GM12878 (cell line): Measurements from ENCODE around the gene CDC34.

Experiments
- CREM ChIP-seq: IDR thresholded peaks from 2 replicates; pipeline ENCODE4 v1.6.1; 2014; ENCODE audit warnings: antibody characterized with exemption, low read depth
- EP300 ChIP-seq, 2 experiments: fragments of 150-350 bp in 1 of 2; IDR thresholded peaks; 2 replicates each; pipeline ENCODE4 v1.6.1; 2011 to 2012; ENCODE audit warnings: low read depth in 2 of 2, low read length in 2 of 2, borderline replicate concordance in 1 of 2, improper control_type of control experiment in 1 of 2, inconsistent platforms in 1 of 2; ENCODE audit not compliant: control insufficient read depth in 1 of 2
- ESRRA ChIP-seq: IDR thresholded peaks from 2 replicates; pipeline ENCODE4 v1.6.1; 2012; ENCODE audit warnings: mild to moderate bottlenecking, low read length, improper control_type of control experiment
- EZH2 ChIP-seq: IDR thresholded peaks from 2 replicates; pipeline ENCODE4 v1.6.1; 2012; ENCODE audit warnings: low read depth, mild to moderate bottlenecking, control low read depth, inconsistent platforms, low read length, borderline replicate concordance; ENCODE audit not compliant: control insufficient read depth
- FOS ChIP-seq: IDR thresholded peaks from 3 replicates; pipeline ENCODE4 v1.6.1; 2011; ENCODE audit warnings: borderline replicate concordance; ENCODE audit not compliant: insufficient read length; ENCODE audit errors: extremely low read depth
- IKZF1 ChIP-seq: fragments of 450-650 bp; conservative IDR thresholded peaks from 2 replicates; pipeline ENCODE4 v1.6.1; 2017; ENCODE audit warnings: antibody characterized with exemption, mild to moderate bottlenecking
- JUND ChIP-seq: IDR thresholded peaks from 2 replicates; pipeline ENCODE4 v1.6.1; 2012; ENCODE audit warnings: low read depth, mild to moderate bottlenecking, low read length, improper control_type of control experiment, moderate library complexity
- MXI1 ChIP-seq: fragments of 150-350 bp; IDR thresholded peaks from 2 replicates; pipeline ENCODE4 v1.6.1; 2011; ENCODE audit warnings: low read depth, mild to moderate bottlenecking, inconsistent platforms, low read length, improper control_type of control experiment
- POLR2A ChIP-seq: IDR thresholded peaks from 2 replicates; pipeline ENCODE4 v1.6.1; 2011; ENCODE audit warnings: low read depth, mild to moderate bottlenecking, low read length
- SREBF2 ChIP-seq: IDR thresholded peaks from 2 replicates; pipeline ENCODE4 v1.6.1; 2012; ENCODE audit warnings: mild to moderate bottlenecking, low read length
- TCF3 ChIP-seq: IDR thresholded peaks from 2 replicates; pipeline ENCODE4 v1.6.1; 2012; ENCODE audit warnings: low read depth, mild to moderate bottlenecking, low read length, borderline replicate concordance; ENCODE audit not compliant: insufficient read depth
- ZNF622 ChIP-seq: fragments of 450-650 bp; IDR thresholded peaks from 2 replicates; pipeline ENCODE4 v1.6.1; 2017; ENCODE audit warnings: mild to moderate bottlenecking, inconsistent platforms
- ZSCAN29 ChIP-seq: fragments of 450-650 bp; IDR thresholded peaks from 2 replicates; pipeline ENCODE4 v1.6.1; 2017; ENCODE audit warnings: mild to moderate bottlenecking, moderate library complexity
- TF ChIP-seq, protein P1 (sequence below): IDR thresholded peaks from 2 replicates; pipeline ENCODE4 v1.6.1; 2012; ENCODE audit warnings: low read depth, low read length, improper control_type of control experiment

DNA sequence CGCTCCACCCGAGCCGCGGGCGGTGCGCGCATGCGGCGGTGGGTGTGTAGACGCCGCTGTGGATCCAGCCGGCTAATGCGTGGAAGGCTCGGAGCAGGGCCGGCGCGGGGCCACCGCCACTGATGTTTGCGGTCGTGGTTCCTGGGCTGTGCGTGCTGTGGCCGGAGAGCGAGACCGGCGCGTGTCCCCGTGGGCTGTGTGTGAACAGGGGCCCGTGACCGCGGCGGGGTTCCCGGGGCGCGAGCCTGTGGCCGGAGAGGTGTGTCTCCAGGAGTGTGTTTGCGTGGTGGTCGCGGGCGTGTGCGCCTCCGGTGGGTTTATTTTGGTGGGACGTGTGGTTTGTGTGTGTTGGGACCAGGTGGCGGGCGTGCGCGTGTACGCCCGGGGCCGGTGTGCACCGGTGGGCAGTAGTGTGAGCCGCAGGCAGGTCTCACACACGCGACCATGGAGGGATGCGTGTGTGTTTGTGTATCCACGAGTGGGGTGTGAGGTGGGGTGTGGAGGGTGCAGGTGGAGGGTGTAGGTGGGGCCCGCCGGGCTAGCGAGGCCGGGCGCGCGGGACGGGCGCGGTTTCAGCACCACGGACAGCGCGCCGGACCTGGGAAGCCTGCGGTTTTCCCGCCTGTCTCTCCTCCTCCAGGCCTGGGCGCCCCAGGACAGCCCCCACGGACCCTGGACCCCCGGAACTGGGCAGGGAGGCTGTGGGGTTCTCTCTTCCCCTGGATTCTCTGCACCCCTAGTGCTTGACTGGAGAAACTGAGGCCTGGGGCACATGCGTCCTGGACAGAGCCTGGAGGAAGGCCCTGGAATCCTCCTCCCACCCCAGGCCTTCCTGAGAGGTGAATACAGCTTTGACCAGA lies 59.8 kb downstream of the CDC34 start:
- no peak for TF ChIP-seq ESRRA
- no peak for TF ChIP-seq POLR2A
- TF ChIP-seq EZH2 = no peak
- no peak for TF ChIP-seq TCF3
- no peak for TF ChIP-seq ZNF622
- TF ChIP-seq EP300 (IDR thresholded peaks at IDR 0.05; ENCODE audit: borderline replicate concordance in 1 of 2, control insufficient read depth in 1 of 2, low read depth in 2 of 2, low read length in 2 of 2) = no peak
- TF ChIP-seq IKZF1 = no peak
- TF ChIP-seq, protein P1, sequence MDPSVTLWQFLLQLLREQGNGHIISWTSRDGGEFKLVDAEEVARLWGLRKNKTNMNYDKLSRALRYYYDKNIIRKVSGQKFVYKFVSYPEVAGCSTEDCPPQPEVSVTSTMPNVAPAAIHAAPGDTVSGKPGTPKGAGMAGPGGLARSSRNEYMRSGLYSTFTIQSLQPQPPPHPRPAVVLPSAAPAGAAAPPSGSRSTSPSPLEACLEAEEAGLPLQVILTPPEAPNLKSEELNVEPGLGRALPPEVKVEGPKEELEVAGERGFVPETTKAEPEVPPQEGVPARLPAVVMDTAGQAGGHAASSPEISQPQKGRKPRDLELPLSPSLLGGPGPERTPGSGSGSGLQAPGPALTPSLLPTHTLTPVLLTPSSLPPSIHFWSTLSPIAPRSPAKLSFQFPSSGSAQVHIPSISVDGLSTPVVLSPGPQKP = no peak
- no peak for TF ChIP-seq JUND
- TF ChIP-seq FOS = no peak
- TF ChIP-seq ZSCAN29 = no peak
- no peak for TF ChIP-seq CREM
- no peak for TF ChIP-seq MXI1
- no peak for TF ChIP-seq SREBF2
